H9 (cell line): ENCODE measurements around the gene MRTFB. TPM values are rescaled to one million over a fixed set of nuclear protein-coding genes. Genes with fewer than 3 reads are reported as not detected.

ENCODE experiments used
- DNase-seq: peaks from one replicate; pipeline ENCODE4 v3.0.0-alpha.2; 2017
- H2AFZ ChIP-seq: one replicate; pipeline ENCODE4 v1.6.1; 2013; ENCODE audit warnings: mild to moderate bottlenecking, low read length, control low read depth, moderate library complexity
- H2AK5ac ChIP-seq: 2 replicates; pipeline ENCODE4 v1.6.1; 2013; ENCODE audit warnings: low read length, control low read depth, mixed read lengths; ENCODE audit not compliant: insufficient read length
- H2BK120ac ChIP-seq: one replicate; pipeline ENCODE4 v1.6.1; 2013; ENCODE audit warnings: low read depth, mild to moderate bottlenecking, low read length, control low read depth, inconsistent platforms; ENCODE audit not compliant: poor library complexity, severe bottlenecking
- H2BK12ac ChIP-seq: 2 replicates; pipeline ENCODE4 v1.6.1; 2013; ENCODE audit warnings: low read length, control low read depth, mixed read lengths, low read depth; ENCODE audit not compliant: insufficient read length
- H2BK15ac ChIP-seq: 2 replicates; pipeline ENCODE4 v1.6.1; 2013; ENCODE audit warnings: low read depth, low read length, control low read depth
- H2BK20ac ChIP-seq: one replicate; pipeline ENCODE4 v1.6.1; 2013; ENCODE audit warnings: low read depth, mild to moderate bottlenecking, low read length, control low read depth, inconsistent platforms; ENCODE audit not compliant: poor library complexity, severe bottlenecking
- H2BK5ac ChIP-seq: 2 replicates; pipeline ENCODE4 v1.6.1; 2013; ENCODE audit warnings: low read length, control low read depth, mixed read lengths; ENCODE audit not compliant: insufficient read length
- H3K14ac ChIP-seq: 2 replicates; pipeline ENCODE4 v1.6.1; 2013; ENCODE audit warnings: low read length, control low read depth; ENCODE audit not compliant: insufficient read depth
- H3K18ac ChIP-seq: 2 replicates; pipeline ENCODE4 v1.6.1; 2013; ENCODE audit warnings: low read depth, mild to moderate bottlenecking, mixed read lengths, low read length, control low read depth; ENCODE audit not compliant: insufficient read length
- H3K23ac ChIP-seq: 2 replicates; pipeline ENCODE4 v1.6.1; 2013; ENCODE audit warnings: low read length, control low read depth, mixed read lengths, low read depth; ENCODE audit not compliant: insufficient read length
- H3K23me2 ChIP-seq: 2 replicates; pipeline ENCODE4 v1.6.1; 2013; ENCODE audit warnings: low read depth, mild to moderate bottlenecking, mixed read lengths, low read length, control low read depth; ENCODE audit not compliant: insufficient read length, poor library complexity, severe bottlenecking
- H3K27ac ChIP-seq: 2 replicates; pipeline ENCODE4 v1.5.1; 2013; ENCODE audit warnings: low read length, control low read depth, mixed read lengths, low read depth; ENCODE audit not compliant: insufficient read length
- H3K27me3 ChIP-seq: 2 replicates; pipeline ENCODE4 v1.6.1; 2013; ENCODE audit warnings: low read length, control low read depth, inconsistent platforms; ENCODE audit not compliant: insufficient read depth
- H3K4ac ChIP-seq: 2 replicates; pipeline ENCODE4 v1.6.1; 2013; ENCODE audit warnings: low read depth, mild to moderate bottlenecking, control low read depth, inconsistent platforms, low read length, moderate library complexity
- H3K4me1 ChIP-seq: 2 replicates; pipeline ENCODE4 v1.6.1; 2013; ENCODE audit warnings: low read length, control low read depth, inconsistent platforms; ENCODE audit not compliant: insufficient read depth
- H3K4me2 ChIP-seq: 2 replicates; pipeline ENCODE4 v1.6.1; 2013; ENCODE audit warnings: low read length, control low read depth, mixed read lengths; ENCODE audit not compliant: insufficient read length, insufficient read depth
- H3K56ac ChIP-seq: 2 replicates; pipeline ENCODE4 v1.6.1; 2013; ENCODE audit warnings: low read depth, mild to moderate bottlenecking, mixed read lengths, low read length, control low read depth; ENCODE audit not compliant: insufficient read length
- H3K79me1 ChIP-seq: 2 replicates; pipeline ENCODE4 v1.6.1; 2013; ENCODE audit warnings: low read depth, mild to moderate bottlenecking, moderate library complexity, low read length, control low read depth, inconsistent platforms; ENCODE audit not compliant: insufficient read depth, poor library complexity, severe bottlenecking
- H3K79me2 ChIP-seq: 2 replicates; pipeline ENCODE4 v1.6.1; 2013; ENCODE audit warnings: low read length, control low read depth, inconsistent platforms; ENCODE audit not compliant: insufficient read depth
- H3K9ac ChIP-seq: 2 replicates; pipeline ENCODE4 v1.6.1; 2013; ENCODE audit warnings: low read length, control low read depth, mixed read lengths; ENCODE audit not compliant: insufficient read length; ENCODE audit errors: extremely low read depth
- H3K9me3 ChIP-seq: one replicate; pipeline ENCODE4 v1.6.1; 2013; ENCODE audit warnings: low read depth, low read length, inconsistent platforms; ENCODE audit not compliant: control insufficient read depth
- H3T11ph ChIP-seq: one replicate; pipeline ENCODE4 v1.6.1; 2013; ENCODE audit warnings: mild to moderate bottlenecking, low read length, control low read depth, inconsistent platforms
- H4K20me1 ChIP-seq: one replicate; pipeline ENCODE4 v1.6.1; 2013; ENCODE audit not compliant: control insufficient read depth, insufficient read length, insufficient read depth
- H4K5ac ChIP-seq: 2 replicates; pipeline ENCODE4 v1.6.1; 2013; ENCODE audit warnings: low read depth, mild to moderate bottlenecking, mixed read lengths, low read length, control low read depth; ENCODE audit not compliant: insufficient read length
- H4K8ac ChIP-seq: replicated peaks from 2 replicates; pipeline ENCODE4 v1.6.1; 2013; ENCODE audit warnings: low read length, control low read depth, mixed read lengths, low read depth; ENCODE audit not compliant: insufficient read length
- H4K91ac ChIP-seq: 2 replicates; pipeline ENCODE4 v1.6.1; 2013; ENCODE audit warnings: low read depth, mild to moderate bottlenecking, moderate library complexity, mixed read lengths, low read length, control low read depth; ENCODE audit not compliant: insufficient read length
- H3K27ac Mint-ChIP-seq, 3 experiments: 2 replicates in 2 of 3; 3 replicates in 1 of 3; pipeline ENCODE4 v1.8.0; 2020 to 2021; ENCODE audit warnings: mixed read lengths in 3 of 3, mild to moderate bottlenecking in 1 of 3, moderate library complexity in 1 of 3
- H3K27me3 Mint-ChIP-seq: 2 replicates; pipeline ENCODE4 v1.8.0; 2021; ENCODE audit warnings: low read depth, mild to moderate bottlenecking, moderate library complexity, mixed read lengths
- H3K36me3 Mint-ChIP-seq, 3 experiments: 2 replicates in 2 of 3; 3 replicates in 1 of 3; pipeline ENCODE4 v1.8.0; 2020 to 2021; ENCODE audit warnings: low read depth in 3 of 3, mixed read lengths in 3 of 3; ENCODE audit not compliant: insufficient read depth in 1 of 3
- H3K4me1 Mint-ChIP-seq, 2 experiments: 2 replicates each; pipeline ENCODE4 v1.8.0; 2020; ENCODE audit warnings: mixed read lengths in 2 of 2
- H3K4me3 Mint-ChIP-seq, 2 experiments: 2 replicates in 1 of 2; 3 replicates in 1 of 2; pipeline ENCODE4 v1.8.0; 2020 to 2021; ENCODE audit warnings: mild to moderate bottlenecking in 2 of 2, mixed read lengths in 2 of 2, moderate library complexity in 1 of 2
- H3K9me3 Mint-ChIP-seq, 2 experiments: 2 replicates in 1 of 2; 3 replicates in 1 of 2; pipeline ENCODE4 v1.8.0; 2020; ENCODE audit warnings: mild to moderate bottlenecking in 2 of 2, mixed read lengths in 2 of 2, moderate library complexity in 1 of 2
- CTCF ChIP-seq: fragments of 200-600 bp; sonication (generic); conservative IDR thresholded peaks from 3 replicates; pipeline ENCODE4 v1.8.0; 2021; ENCODE audit warnings: antibody characterized with exemption, mild to moderate bottlenecking
- WGBS: extraction: QIAGEN DNeasy Blood & Tissue Kit; methylation state at CpG from one replicate; pipeline ENCODE4 v1.1.7; 2013; ENCODE audit warnings: missing lambda C conversion rate, low lambda C conversion rate, mixed read lengths; ENCODE audit not compliant: insufficient read length; ENCODE audit errors: extremely low coverage; 5-methylcytosine and 5-hydroxymethylcytosine counted together
- total RNA-seq: library from RNA; stranded (reverse); gene quantifications from 2 replicates; pipeline ENCODE4 v1.2.1, GENCODE V29; 2021

MRTFB gene
- total RNA-seq, 1 experiment from 2014 or later: 29.9 TPM

- no CpG with 5 or more reads among the region's 4 CpGs for WGBS
- H3K4me3 Mint-ChIP-seq: no peak overlapping the region
- H4K20me1 ChIP-seq: no peaks in the 10 kb centered on the region
- H3K4ac ChIP-seq: no peak overlapping the region
- no peak overlapping the region for H2AK5ac ChIP-seq
- H3K23me2 ChIP-seq: no peaks in the 10 kb centered on the region
- no peak overlapping the region for H2BK120ac ChIP-seq
- no peak overlapping the region for H2BK20ac ChIP-seq
- no peaks in the 10 kb centered on the region for H3K9me3 Mint-ChIP-seq
- H3K4me1 Mint-ChIP-seq: peaks cover 19 to 24% of the 10 kb centered on the region in 2 experiments
- H3K79me2 ChIP-seq: peaks cover 2% of the 10 kb centered on the region; the same call in 1 of the 2 replicates
- no peaks in the 10 kb centered on the region for H3K27me3 Mint-ChIP-seq
- H3K27me3 ChIP-seq: no peaks in the 10 kb centered on the region
- H2AFZ ChIP-seq: no peak overlapping the region
- H2BK5ac ChIP-seq: no peak overlapping the region
- H3K14ac ChIP-seq: no peak overlapping the region
- H3K4me2 ChIP-seq: no peak overlapping the region
- H3K27ac Mint-ChIP-seq: no peak overlapping the region
- peaks cover 4% of the 10 kb centered on the region for H3K79me1 ChIP-seq
- DNase-seq: no peak
- no peak overlapping the region for H2BK12ac ChIP-seq
- H4K91ac ChIP-seq: no peak overlapping the region
- no peak overlapping the region for H2BK15ac ChIP-seq
- H3K27ac ChIP-seq: no peak overlapping the region
- H3K9ac ChIP-seq: no peak overlapping the region
- no peak overlapping the region for H4K8ac ChIP-seq
- H3T11ph ChIP-seq: no peak overlapping the region
- H3K36me3 Mint-ChIP-seq: peaks cover 0 to 4% (median 0%) of the 10 kb centered on the region in 3 experiments; a peak in 2 of 7 replicates
- H3K56ac ChIP-seq: no peak overlapping the region
- TF ChIP-seq CTCF: no peak
- no peak overlapping the region for H3K18ac ChIP-seq
- H4K5ac ChIP-seq: no peak overlapping the region
- no peaks in the 10 kb centered on the region for H3K4me1 ChIP-seq
- no peaks in the 10 kb centered on the region for H3K9me3 ChIP-seq
- H3K23ac ChIP-seq: no peak overlapping the region
These were observed 48.7 kb downstream of the MRTFB start for GRCh38 chr16:14119799-14120198.
